ENCODE results near the gene SLC6A9. TPM values are rescaled to one million over a fixed set of nuclear protein-coding genes. Genes with fewer than 3 reads are reported as not detected.
A peak's percentile ranks its signal among the peaks of the same experiment; 100 is the strongest.

The SLC6A9 gene
- total RNA-seq, 4 donors from 2014 or later = 55.8 to 85.7 (median 62.0) TPM

DNA sequence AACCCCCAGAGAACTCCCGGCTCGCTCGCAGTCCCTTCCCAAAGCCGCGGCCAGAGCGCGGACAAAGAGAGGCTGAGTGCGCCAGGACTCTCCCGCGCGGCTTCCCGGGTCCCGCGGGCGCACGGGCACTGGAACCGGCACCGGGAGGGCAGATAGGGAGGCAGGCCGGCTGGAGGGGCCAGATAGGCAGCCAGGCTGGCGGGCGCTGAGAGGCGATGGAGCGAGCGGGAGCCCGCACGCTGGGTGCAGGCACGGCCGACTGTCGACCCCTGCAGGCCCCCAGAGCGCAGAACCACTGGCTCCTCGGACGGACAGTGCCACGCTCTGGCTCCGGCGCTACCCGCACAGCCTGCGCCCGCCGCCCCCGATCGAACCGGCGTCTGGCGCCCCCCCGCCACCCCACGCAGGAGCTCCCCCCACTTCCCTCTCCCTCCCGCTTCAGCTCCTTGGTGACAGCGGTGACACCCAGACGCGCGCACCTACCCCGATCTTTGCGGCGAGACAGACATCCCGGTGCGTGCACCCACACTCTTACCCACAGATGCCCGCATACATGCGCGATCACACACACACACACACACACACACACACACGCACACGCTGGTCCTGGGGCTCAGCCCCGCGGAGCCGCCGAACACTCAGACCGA, 534 bp downstream of the SLC6A9 start:
- peak overlapping the region; percentile 64 for H3K4me3 ChIP-seq (ENCODE audit: low read depth, poor library complexity, severe bottlenecking)
- DNase-seq (ENCODE audit: low spot score in 2 of 2) = no peak
- intact Hi-C loops (cut with DNase I; ENCODE audit: low total_unique reads) = no loop called here
- no peak for TF ChIP-seq POLR2A (IDR thresholded peaks at IDR 0.05)
- TF ChIP-seq, protein P1, sequence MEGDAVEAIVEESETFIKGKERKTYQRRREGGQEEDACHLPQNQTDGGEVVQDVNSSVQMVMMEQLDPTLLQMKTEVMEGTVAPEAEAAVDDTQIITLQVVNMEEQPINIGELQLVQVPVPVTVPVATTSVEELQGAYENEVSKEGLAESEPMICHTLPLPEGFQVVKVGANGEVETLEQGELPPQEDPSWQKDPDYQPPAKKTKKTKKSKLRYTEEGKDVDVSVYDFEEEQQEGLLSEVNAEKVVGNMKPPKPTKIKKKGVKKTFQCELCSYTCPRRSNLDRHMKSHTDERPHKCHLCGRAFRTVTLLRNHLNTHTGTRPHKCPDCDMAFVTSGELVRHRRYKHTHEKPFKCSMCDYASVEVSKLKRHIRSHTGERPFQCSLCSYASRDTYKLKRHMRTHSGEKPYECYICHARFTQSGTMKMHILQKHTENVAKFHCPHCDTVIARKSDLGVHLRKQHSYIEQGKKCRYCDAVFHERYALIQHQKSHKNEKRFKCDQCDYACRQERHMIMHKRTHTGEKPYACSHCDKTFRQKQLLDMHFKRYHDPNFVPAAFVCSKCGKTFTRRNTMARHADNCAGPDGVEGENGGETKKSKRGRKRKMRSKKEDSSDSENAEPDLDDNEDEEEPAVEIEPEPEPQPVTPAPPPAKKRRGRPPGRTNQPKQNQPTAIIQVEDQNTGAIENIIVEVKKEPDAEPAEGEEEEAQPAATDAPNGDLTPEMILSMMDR (IDR thresholded peaks at IDR 0.05) = no peak
- 1% methylated on average over 29 to 35 of the region's 66 CpGs for WGBS, 2 donors

DNA sequence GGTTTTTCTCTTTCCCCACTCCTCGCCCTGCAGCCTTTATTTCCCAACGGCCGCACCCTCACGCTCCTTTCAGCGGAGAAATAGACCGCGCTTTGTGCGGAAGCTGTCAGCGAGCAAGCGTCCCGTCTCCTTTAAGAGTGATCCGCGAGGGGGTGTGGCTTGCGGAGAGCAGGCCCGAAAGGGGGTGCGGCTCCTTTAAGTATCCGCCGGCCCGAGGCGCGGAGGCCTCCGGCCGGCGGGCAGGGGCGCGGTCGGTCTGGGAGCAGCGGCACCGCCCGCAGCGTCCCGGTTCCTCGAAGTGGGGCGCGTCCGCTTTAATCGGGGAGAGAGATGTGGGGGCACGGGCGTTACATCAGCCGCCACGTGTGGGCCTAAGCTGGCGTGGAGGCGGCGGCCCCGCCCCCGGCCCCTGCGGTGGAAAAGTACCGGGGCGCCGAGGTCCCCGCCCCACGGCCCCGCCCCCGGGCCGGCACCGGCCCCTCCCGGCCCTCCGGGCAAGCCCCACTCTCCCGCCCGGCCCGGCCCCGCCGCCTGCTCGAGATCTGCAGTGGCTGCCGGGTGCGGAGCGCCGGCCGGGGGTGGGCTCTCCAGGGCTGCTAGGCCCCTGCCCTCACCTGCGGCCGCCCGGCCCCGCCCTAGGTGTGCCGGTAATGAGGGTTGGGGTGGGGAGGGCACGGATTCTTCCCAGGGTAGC, 1.2 kb downstream of the SLC6A9 start:
- intact Hi-C loops (cut with DNase I; ENCODE audit: low total_unique reads) = no loop called here
- WGBS, 2 donors = 0 to 1% methylated on average over 25 to 46 of the region's 75 CpGs
- TF ChIP-seq, protein P1 (IDR thresholded peaks at IDR 0.05) = no peak
- no peak for TF ChIP-seq POLR2A (IDR thresholded peaks at IDR 0.05)
- peak overlapping the region; percentile 64 for H3K4me3 ChIP-seq (ENCODE audit: low read depth, poor library complexity, severe bottlenecking)
- peak; percentile 85 to 96 for DNase-seq (ENCODE audit: low spot score in 2 of 2)

DNA sequence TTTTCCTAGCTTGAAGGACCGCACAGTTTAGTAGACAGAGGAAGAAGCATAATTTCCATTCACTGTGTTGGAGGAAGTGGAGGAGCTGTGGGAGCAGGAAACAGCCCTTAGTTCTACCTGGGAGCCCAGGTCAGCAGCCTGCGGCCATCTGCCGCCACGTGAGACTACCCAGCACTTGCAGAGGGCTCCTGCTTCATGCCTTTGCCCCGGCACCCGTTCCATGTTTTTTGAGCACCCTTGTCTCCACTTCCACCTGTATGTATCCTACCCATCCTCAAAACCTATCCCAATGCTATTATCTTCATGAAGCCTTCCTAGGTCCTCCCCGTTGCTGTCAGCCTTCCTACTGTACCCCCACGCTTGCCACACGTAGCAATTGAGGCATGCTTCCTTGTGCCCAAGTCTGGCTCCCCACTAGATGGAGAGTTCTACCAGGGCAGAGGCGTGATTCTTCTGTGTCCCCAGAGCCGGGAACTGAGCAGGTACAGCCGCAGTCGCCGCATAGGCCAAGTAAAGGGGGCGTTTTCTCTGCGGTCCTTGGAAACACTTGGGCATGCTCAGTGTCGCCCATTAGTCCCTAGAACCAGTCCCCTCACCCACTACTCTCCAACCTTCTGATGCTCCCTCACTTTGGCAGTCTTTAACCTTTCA, 1.9 kb downstream of the SLC6A9 start:
- peak overlapping the region; percentile 64 for H3K4me3 ChIP-seq (ENCODE audit: low read depth, poor library complexity, severe bottlenecking)
- TF ChIP-seq POLR2A (IDR thresholded peaks at IDR 0.05) = no peak
- TF ChIP-seq, protein P1 (IDR thresholded peaks at IDR 0.05) = no peak
- WGBS, 2 donors = 19 to 21% methylated on average over 17 of the region's 17 CpGs
- no peak for DNase-seq (ENCODE audit: low spot score in 2 of 2)
- intact Hi-C loops (cut with DNase I; ENCODE audit: low total_unique reads) = no loop called here

DNA sequence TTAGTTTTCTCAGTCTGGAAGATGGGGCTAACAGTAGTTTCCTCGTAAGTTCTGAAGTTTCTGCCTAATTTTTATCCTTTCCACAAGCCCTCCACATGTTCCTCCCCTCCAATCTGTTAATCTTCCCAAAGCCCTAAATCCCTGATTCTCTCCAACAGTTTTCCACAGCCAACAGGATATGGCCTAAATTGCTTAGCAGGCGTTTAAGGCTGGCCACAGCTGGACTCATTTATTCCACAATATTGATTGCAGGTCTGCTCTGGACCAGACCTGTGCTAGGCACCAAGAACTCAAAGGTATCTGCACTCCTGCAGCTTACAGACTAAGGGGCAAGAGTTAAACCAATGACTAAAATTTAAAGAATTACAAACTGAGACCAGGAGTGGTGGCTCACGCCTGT, 3.9 kb downstream of the SLC6A9 start:
- DNase-seq (ENCODE audit: low spot score in 2 of 2) = no peak
- no peak overlapping the region for H3K4me3 ChIP-seq (ENCODE audit: low read depth, poor library complexity, severe bottlenecking)
- intact Hi-C loops (cut with DNase I; ENCODE audit: low total_unique reads) = no loop called here
- WGBS, 2 donors = 84 to 94% methylated on average over 3 of the region's 3 CpGs
- TF ChIP-seq POLR2A (IDR thresholded peaks at IDR 0.05) = no peak

DNA sequence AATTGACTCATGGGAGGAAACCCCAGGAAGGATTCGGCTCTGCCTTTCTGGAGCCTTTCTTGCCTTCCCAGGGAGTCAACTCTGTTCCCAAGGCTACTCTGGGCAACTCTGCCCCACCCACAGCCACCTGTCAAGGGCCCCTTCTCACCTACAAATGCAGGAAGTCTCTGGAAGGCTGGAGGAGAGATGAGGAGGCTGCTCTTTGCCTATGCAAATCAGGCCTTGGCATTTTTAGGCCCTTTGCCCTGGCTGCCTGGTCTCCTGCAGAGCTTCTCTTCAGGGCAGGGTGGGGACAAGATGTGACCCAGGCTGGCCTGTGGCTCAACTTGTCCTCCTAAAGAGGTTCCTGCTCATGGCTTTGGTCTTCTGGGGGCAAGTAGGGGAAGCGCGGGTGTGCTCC, 5.4 kb downstream of the SLC6A9 start:
- intact Hi-C loops (cut with DNase I; ENCODE audit: low total_unique reads) = no loop called here
- WGBS, 2 donors = 66 to 77% methylated on average over 3 of the region's 3 CpGs
- TF ChIP-seq, protein P1 (IDR thresholded peaks at IDR 0.05) = no peak
- TF ChIP-seq POLR2A (IDR thresholded peaks at IDR 0.05) = no peak
- no peak overlapping the region for H3K4me3 ChIP-seq (ENCODE audit: low read depth, poor library complexity, severe bottlenecking)
- DNase-seq (ENCODE audit: low spot score in 2 of 2) = no peak

DNA sequence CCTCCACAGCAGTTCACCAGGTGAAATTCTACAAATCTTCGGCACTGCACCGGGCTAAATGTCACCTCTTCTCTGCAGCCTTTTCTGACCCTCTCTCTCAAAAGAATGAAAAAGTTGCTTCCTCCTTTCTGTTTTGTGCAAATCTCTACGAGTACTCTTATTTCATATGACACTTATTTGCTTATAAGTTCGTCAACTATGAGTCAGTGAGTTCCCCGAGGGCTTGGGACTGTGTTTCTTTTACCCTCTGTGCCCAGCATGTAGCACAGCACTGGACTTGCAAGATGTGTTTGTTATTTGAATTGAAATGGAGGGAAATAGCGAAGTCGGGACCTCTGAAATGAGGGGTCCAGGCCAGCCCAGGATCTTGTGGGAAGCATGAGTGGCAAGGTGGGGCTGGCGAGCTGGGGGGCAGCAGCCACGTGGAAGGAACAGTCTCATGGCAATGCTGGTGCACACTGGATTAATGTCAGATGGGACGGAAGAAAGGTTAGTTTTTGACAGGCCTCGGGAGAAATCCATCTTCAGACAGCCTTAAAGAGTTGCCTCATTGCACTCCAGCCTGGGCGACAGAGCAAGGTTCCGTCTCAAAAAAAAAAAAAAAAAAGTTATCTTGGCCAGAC, 6.2 kb downstream of the SLC6A9 start:
- TF ChIP-seq POLR2A (IDR thresholded peaks at IDR 0.05) = no peak
- TF ChIP-seq, protein P1 (IDR thresholded peaks at IDR 0.05) = no peak
- no peak for DNase-seq (ENCODE audit: low spot score in 2 of 2)
- 71 to 79% methylated on average over 13 of the region's 13 CpGs for WGBS, 2 donors
- H3K4me3 ChIP-seq (ENCODE audit: low read depth, poor library complexity, severe bottlenecking) = no peak overlapping the region
- intact Hi-C loops (cut with DNase I; ENCODE audit: low total_unique reads) = no loop called here
